Measurements from ENCODE around the gene ZNF500. TPM values are rescaled to one million over a fixed set of nuclear protein-coding genes. Genes with fewer than 3 reads are reported as not detected.

Gene ZNF500
- total RNA-seq, 1 experiment from 2014 or later, result 20.1 TPM

Other genes starting within 250 kb of the ZNF500 start
- 7.2 TPM for gene CDIP1, start 228.4 kb downstream of the ZNF500 start, total RNA-seq (2021; ENCODE audit: unreplicated experiment)
- 0.10 TPM for gene C16orf96, start 210.8 kb downstream of the ZNF500 start, total RNA-seq (2021; ENCODE audit: unreplicated experiment)
- 45.9 TPM for gene UBALD1, start 152.3 kb downstream of the ZNF500 start, total RNA-seq (2021; ENCODE audit: unreplicated experiment)
- gene MGRN1, start 142.3 kb downstream of the ZNF500 start, total RNA-seq (2021; ENCODE audit: unreplicated experiment), result 50.6 TPM
- gene NUDT16L1, start 73.6 kb downstream of the ZNF500 start, total RNA-seq (2021; ENCODE audit: unreplicated experiment), result 23.4 TPM
- 25.5 TPM for gene ANKS3, start 32.9 kb downstream of the ZNF500 start, total RNA-seq (2021; ENCODE audit: unreplicated experiment)
- gene DNAAF8, start 32.6 kb downstream of the ZNF500 start, total RNA-seq (2021; ENCODE audit: unreplicated experiment), result 1.0 TPM
- not detected for gene SEPTIN12, start 21.2 kb upstream of the ZNF500 start, total RNA-seq (2021; ENCODE audit: unreplicated experiment)
- 3.3 TPM for gene SMIM22, start 28.2 kb upstream of the ZNF500 start, total RNA-seq (2021; ENCODE audit: unreplicated experiment)
- 20.1 TPM for gene ROGDI, start 35.5 kb upstream of the ZNF500 start, total RNA-seq (2021; ENCODE audit: unreplicated experiment)
- gene GLYR1, start 80.1 kb upstream of the ZNF500 start, total RNA-seq (2021; ENCODE audit: unreplicated experiment), result 50.0 TPM
- gene UBN1, start 80.3 kb upstream of the ZNF500 start, total RNA-seq (2021; ENCODE audit: unreplicated experiment), result 31.9 TPM
- gene PPL, start 170.0 kb upstream of the ZNF500 start, total RNA-seq (2021; ENCODE audit: unreplicated experiment), result 56.4 TPM
- 0.27 TPM for gene SEC14L5, start 191.2 kb upstream of the ZNF500 start, total RNA-seq (2021; ENCODE audit: unreplicated experiment)